GM19193 (cell line): ENCODE data around the gene ZNF382.

Experiments
- POLR2A ChIP-seq: IDR thresholded peaks from 4 replicates; pipeline ENCODE4 v1.6.1; 2011; ENCODE audit not compliant: insufficient read depth, insufficient read length; ENCODE audit errors: extremely low read depth

The ZNF382 gene

DNA sequence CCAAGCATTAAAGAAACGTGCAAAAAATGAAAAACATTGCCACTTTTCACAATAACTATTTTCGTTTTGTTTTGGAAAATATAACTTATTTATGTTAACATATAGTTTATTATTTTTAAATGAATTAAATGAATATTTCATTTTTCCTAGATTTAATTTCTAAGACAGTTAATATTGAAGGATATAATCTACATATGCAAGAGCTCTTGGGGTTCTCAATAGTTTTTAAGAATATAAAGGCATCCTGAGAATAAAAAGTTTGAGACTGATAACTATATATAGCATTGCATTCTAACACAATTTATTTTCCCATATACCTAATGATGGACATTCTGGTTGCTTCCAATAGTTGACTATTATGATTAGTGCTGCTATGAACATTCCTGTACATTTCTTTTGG is 41.6 kb downstream of the ZNF382 start:
- TF ChIP-seq POLR2A: no peak

- TF ChIP-seq POLR2A: no peak
These were observed 47.8 kb downstream of the ZNF382 start for GRCh38 chr19:36652958-36653357.

DNA sequence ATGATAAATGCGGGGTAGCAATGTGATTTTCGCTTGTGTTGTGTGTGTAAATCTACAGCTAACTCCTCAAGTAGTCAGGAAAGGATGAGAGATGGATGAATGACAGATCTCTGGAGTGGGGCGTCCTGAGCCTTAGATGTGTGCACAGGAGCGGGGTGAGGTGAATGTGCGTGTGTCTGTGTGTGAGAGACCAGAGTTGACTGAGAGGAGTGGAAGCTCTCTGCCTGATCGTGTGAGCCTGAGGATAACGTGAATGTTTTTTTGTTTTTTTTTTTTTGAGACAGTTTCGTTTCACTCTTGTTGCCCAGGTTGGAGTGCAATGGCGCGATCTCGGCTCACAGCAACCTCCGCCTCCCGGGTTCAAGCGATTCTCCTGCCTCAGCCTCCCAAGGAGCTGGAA is 60.7 kb downstream of the ZNF382 start:
- TF ChIP-seq POLR2A: no peak

GRCh38 chr19:36668646-36669045 is 63.5 kb downstream of the ZNF382 start:
- TF ChIP-seq POLR2A: no peak

GRCh38 chr19:36672368-36672767 is 67.3 kb downstream of the ZNF382 start:
- no peak for TF ChIP-seq POLR2A

GRCh38 chr19:36674201-36674600 is 69.1 kb downstream of the ZNF382 start:
- no peak for TF ChIP-seq POLR2A

DNA sequence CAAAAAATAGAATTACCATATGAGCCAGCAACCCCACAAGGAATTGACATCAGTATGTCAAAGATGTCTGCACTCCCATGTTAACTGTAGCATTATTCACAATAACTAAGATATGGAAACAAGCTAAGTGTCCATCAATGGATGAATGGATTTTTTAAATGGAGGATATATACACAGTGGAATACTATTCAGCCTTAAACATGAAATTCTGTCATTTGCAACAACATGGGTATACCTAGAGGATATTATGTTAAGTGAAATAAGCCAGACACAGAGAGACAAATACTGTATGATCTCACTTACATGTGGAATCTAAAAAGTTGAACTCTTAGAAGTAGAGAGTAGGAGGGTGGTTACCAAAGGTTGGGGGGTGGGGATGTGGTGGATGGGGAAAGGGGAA is 74.3 kb downstream of the ZNF382 start:
- TF ChIP-seq POLR2A: no peak
